Activated CD4-positive, alpha-beta T cell treated with anti-CD3 and anti-CD28 coated beads, Interleukin-10, Interleukin-2, amounts not matched to agents 100 ng/mL and 50 ng/mL, durations not matched to agents 16 hours and 8 hours (primary cell): ENCODE results near the gene ZBTB20.

Source experiments
- DNase-seq: peaks from one replicate; pipeline ENCODE4 v3.0.0-alpha.2; 2020

Gene ZBTB20

DNA sequence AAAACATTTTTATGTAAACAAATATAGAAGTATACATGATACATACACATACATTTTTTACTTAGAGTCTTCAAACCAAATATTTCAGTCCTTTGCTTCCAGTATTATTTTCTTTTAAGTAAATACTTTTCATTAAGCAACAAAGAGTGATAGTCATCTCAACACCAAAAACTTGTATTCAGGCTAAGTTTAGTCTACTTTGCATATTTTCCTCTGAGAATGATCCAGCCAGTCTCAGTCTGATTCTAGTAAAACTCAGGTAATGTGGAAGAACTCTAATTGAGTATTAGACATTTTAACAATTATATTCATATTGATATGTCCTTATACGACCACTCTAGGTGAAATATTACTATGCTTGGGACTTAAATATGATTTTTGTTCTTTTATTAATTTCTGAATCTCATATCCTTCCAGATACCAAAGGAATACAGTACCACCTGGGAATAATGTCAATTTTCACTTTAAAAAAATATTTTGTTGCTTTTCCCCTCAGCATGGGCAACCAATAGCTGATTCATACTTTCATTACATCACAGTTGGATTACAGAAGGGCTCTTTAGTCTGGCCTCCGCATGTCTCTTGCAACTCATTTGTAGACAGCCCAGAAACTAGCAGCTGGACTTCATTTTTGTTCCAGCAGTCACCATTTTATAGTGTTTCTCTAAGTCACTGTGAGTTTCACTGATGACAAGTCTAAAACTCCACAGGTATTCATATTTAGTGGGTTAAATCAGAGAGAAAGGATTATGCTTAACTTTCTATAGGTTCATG lies 390.4 kb downstream of the ZBTB20 start:
- no peak for DNase-seq

DNA sequence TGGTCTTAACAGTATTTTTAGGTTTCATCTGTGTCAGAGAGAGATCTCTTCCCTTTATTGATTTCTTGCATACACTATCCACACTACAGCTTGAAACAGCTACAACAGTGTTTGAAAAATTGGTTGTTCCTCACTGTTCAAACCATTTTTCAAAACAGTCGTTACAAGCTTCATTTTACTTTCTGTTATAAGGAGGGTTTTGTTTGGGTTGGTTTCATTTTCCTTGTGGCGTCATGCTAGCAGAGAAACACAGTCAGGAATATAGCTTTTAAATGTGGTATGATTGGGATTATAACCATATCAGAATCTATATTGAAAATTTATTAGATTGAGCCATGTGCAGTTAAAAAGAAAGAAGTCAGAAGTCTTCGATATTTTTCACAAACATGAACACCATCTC lies 400.6 kb downstream of the ZBTB20 start:
- no peak for DNase-seq

- no peak for DNase-seq
Measured at GRCh38 chr3:114745322-114746240, 401.5 kb downstream of the ZBTB20 start.

GRCh38 chr3:114743746-114744485 lies 403.2 kb downstream of the ZBTB20 start:
- peak; percentile 35 for DNase-seq

DNA sequence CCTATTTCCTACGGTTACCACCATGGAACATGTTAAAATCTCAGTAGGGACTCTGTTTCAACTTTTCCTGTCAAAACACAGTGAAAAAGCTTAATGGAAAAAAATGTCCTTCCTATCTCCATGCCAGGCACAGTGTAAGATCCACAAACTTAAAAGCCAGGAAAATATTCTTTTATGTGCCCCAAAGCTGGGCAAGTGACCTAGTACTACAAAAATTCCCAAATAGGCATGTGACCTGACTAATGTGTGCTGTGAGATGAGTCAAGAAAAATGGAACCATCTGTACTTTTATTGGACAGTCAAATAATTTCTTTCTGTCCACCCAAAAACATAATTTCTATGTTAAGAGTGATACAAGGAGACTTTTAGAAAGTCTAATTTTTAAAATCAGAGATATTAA lies 406.0 kb downstream of the ZBTB20 start:
- no peak for DNase-seq

DNA sequence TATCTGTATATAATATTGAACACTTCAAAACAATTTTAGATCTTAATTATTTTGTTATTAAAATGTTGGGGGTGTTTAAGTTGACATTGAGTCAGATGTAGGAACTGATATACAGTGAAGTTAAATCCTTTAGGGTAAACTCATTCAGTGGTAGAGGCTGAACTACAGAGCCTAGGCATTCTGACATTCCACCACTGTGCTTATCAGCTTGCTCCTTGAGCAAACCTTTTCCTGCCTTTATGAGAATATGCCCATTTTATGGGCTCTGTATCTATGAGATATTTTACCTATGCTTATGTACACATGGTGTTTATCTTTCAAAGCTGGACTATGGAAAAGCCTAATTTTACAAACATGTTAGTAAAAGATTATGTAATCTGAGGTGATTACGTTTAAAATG lies 407.5 kb downstream of the ZBTB20 start:
- DNase-seq, result no peak

GRCh38 chr3:114732353-114732752 lies 414.7 kb downstream of the ZBTB20 start:
- DNase-seq, result no peak

- DNase-seq, result no peak
Measured at GRCh38 chr3:114730397-114730796, 416.7 kb downstream of the ZBTB20 start.

GRCh38 chr3:114727373-114727772 lies 419.7 kb downstream of the ZBTB20 start:
- no peak for DNase-seq

- no peak for DNase-seq
Measured at GRCh38 chr3:114725966-114726365, 421.1 kb downstream of the ZBTB20 start.

- DNase-seq, result no peak
Measured at GRCh38 chr3:114722530-114722929, 424.6 kb downstream of the ZBTB20 start.

GRCh38 chr3:114721864-114722263 lies 425.2 kb downstream of the ZBTB20 start:
- peak; percentile 45 for DNase-seq

DNA sequence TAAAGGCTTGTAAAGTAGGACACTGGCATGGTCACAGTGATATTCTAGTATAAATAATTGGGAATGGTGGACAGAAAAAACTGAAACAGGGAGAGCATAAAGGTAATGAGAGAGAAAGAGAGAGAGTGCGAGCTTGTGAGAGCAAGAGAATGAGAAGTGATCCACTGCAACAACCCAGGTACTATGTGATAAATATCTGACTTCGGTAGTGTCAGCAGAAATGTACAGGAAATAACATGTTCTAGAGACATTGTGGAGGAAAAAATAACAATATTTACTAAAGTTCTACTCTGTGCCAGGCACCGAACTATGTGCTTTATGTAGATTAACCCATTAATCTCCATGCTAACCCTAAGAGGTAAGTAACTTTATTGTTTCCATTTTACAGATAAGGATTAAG lies 425.9 kb downstream of the ZBTB20 start:
- no peak for DNase-seq

DNA sequence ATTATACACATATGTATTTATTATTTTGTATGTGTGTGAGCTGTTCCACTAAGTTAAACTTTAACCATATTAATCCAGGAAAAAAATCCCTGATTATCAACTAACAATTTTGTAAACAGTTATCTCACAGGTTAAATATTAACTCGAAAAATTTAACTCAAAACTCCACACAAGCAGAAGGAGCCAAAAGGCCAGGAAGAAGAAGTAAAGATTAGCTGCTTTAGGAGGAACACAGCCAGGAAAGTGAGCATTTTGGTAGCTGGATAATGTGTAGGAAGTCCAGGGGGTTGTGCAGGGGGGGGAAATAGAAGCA lies 428.2 kb downstream of the ZBTB20 start:
- no peak for DNase-seq

GRCh38 chr3:114718071-114718897 lies 428.8 kb downstream of the ZBTB20 start:
- no peak for DNase-seq

DNA sequence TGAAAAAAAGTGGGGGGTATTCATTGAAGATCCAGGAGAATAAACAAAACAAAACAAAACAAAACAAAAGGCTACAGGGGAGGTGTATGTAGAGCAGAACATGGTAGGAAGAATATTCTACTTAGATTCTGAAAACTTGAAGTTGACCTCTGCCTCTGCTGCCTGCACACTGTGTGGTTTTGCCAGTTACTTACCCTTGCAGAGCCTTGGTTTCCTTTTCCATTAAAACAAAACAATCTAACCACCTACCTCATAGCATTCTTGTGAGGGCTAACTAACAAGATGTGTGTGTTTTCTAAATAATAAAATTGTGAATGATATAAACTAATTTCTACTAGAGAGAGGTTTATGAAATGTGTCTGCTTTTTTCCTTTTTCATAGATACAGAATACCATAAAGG lies 430.2 kb downstream of the ZBTB20 start:
- DNase-seq, result no peak

- DNase-seq, result no peak
Measured at GRCh38 chr3:114716126-114716525, 431.0 kb downstream of the ZBTB20 start.

- DNase-seq, result no peak
Measured at GRCh38 chr3:114714957-114715460, 432.1 kb downstream of the ZBTB20 start.

- DNase-seq, result no peak
Measured at GRCh38 chr3:114714237-114714636, 432.9 kb downstream of the ZBTB20 start.

DNA sequence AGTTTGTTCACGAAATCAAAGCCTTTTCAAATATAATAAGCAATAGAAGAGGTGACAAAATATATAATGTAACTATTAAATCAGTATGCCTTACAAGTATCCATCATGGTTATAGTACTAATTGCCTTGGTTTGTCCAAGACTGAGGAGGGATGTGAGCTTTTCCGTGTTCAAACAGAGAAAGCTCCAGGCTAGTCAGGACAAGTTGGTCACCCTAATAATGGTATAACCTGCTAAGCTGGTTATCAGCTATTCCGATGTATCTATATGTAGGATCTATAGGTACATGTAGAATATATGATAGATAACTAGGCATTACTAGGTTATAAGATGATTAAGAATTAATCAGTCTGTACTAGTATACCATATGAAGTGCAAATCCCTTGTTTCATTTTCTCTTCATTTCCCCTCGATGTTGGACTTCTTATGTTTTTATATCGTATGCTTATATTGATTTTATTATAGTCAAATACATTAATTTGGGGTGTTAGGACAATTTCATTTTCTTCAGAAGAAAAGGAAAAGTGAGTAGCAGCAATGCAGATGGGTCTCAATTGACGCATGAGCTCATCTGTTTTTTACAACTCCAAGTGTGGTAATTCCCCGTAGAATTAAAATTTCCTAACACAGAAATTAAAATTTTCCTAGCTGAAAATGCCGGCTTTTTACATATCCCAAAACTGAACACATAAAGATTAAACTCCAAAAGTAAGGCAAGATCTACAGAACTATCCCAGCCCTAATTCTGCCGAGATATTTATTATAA lies 434.2 kb downstream of the ZBTB20 start:
- DNase-seq, result no peak

- no peak for DNase-seq
Measured at GRCh38 chr3:114711321-114711886, 435.7 kb downstream of the ZBTB20 start.
